K562 (cell line): ENCODE measurements around the gene GSK3B. TPM values are rescaled to one million over a fixed set of nuclear protein-coding genes. Genes with fewer than 3 reads are reported as not detected.

ENCODE experiments used
- DDX20 ChIP-seq: fragments of 450-650 bp; IDR thresholded peaks from 2 replicates; pipeline ENCODE4 v1.6.1; 2016; ENCODE audit warnings: missing genetic modification characterization, low read depth, mild to moderate bottlenecking, missing compliant biosample characterization, moderate library complexity
- FOXP4 ChIP-seq: sonication (generic); formaldehyde crosslinking; IDR thresholded peaks from 2 replicates; pipeline ENCODE4 v1.8.0; 2022; ENCODE audit warnings: mild to moderate bottlenecking, missing genetic modification reagents, borderline replicate concordance
- GABPA ChIP-seq: fragments of 200-800 bp; sonication (Bioruptor generic); conservative IDR thresholded peaks from 2 replicates; pipeline ENCODE4 v1.6.1; 2016; ENCODE audit warnings: low read depth, missing genetic modification characterization, missing compliant biosample characterization
- GTF2E2 ChIP-seq: fragments of 200-800 bp; sonication (Bioruptor generic); IDR thresholded peaks from 2 replicates; pipeline ENCODE4 v1.6.1; 2016; ENCODE audit warnings: missing genetic modification characterization, missing compliant biosample characterization
- HIVEP1 ChIP-seq: fragments of 250-450 bp; sonication (Bioruptor Pico); IDR thresholded peaks from 2 replicates; pipeline ENCODE4 v1.4.0; 2020; ENCODE audit warnings: mild to moderate bottlenecking
- HMG20B ChIP-seq: fragments of 250-450 bp; sonication (Bioruptor Pico); IDR thresholded peaks from 2 replicates; pipeline ENCODE4 v1.5.0; 2021; ENCODE audit warnings: mild to moderate bottlenecking
- POLR2AphosphoS5 ChIP-seq: IDR thresholded peaks from 2 replicates; pipeline ENCODE4 v1.6.1; 2011; ENCODE audit warnings: mild to moderate bottlenecking, low read depth, low read length, moderate library complexity; ENCODE audit not compliant: control insufficient read depth, insufficient read depth
- SMAD1 ChIP-seq: fragments of 150-350 bp; IDR thresholded peaks from 2 replicates; pipeline ENCODE4 v1.6.1; 2014; ENCODE audit warnings: low read length, low read depth; ENCODE audit not compliant: partially characterized antibody
- SMARCC2 ChIP-seq: fragments of 450-650 bp; IDR thresholded peaks from 2 replicates; pipeline ENCODE4 v1.6.1; 2017; ENCODE audit warnings: antibody characterized with exemption, moderate library complexity, mild to moderate bottlenecking, low read depth
- THAP7 ChIP-seq: fragments of 250-450 bp; sonication (Bioruptor Pico); IDR thresholded peaks from 2 replicates; pipeline ENCODE4 v1.5.0; 2021
- THRAP3 ChIP-seq: fragments of 450-650 bp; IDR thresholded peaks from 2 replicates; pipeline ENCODE4 v1.6.1; 2016; ENCODE audit warnings: mild to moderate bottlenecking, inconsistent platforms, borderline replicate concordance
- ZBTB11 ChIP-seq, 3 experiments: fragments of 200-800 bp in 1 of 3; fragments of 250-450 bp in 1 of 3; fragments of 450-650 bp in 1 of 3; sonication (Bioruptor Pico) in 1 of 3; sonication (Bioruptor generic) in 1 of 3; formaldehyde crosslinking in 1 of 3; IDR thresholded peaks; 2 replicates each; pipeline versions ENCODE4 v1.6.1 to v1.8.0; 2016 to 2022; ENCODE audit warnings: mild to moderate bottlenecking in 2 of 3, missing genetic modification characterization in 2 of 3, missing compliant biosample characterization in 1 of 3, moderate library complexity in 1 of 3
- ZBTB2 ChIP-seq: fragments of 450-650 bp; IDR thresholded peaks from 2 replicates; pipeline ENCODE4 v1.6.1; 2016; ENCODE audit warnings: antibody characterized with exemption
- ZBTB34 ChIP-seq: fragments of 250-450 bp; sonication (Bioruptor Pico); IDR thresholded peaks from 2 replicates; pipeline ENCODE4 v1.8.0; 2021; ENCODE audit warnings: mild to moderate bottlenecking, moderate library complexity
- ZNF274 ChIP-seq: IDR thresholded peaks from 2 replicates; pipeline ENCODE4 v1.6.1; 2011; ENCODE audit warnings: low read depth, mild to moderate bottlenecking, low read length, moderate library complexity, borderline replicate concordance
- polyA plus RNA-seq, 8 experiments: library from polyadenylated mRNA; depleted of rRNA in 4 of 8; stranded (reverse) in 5 of 8; unstranded in 3 of 8; fragments of >200 nt; fragmentation: Nextera tagmentation in 2 of 8; fragmentation: Illumina TruSeq in 1 of 8; extraction: Ambion mirVana in 2 of 8; extraction: Trizol in 1 of 8; gene quantifications; 2 replicates each; pipeline versions ENCODE4 v1.2.1 to v1.2.3, GENCODE V29; 2011 to 2014; ENCODE audit warnings: inconsistent platforms in 1 of 8, missing spikeins in 1 of 8
- total RNA-seq, 7 experiments: library from RNA; depleted of rRNA in 6 of 7; stranded (reverse); fragments of >200 nt in 6 of 7; fragmentation: Illumina TruSeq in 2 of 7; extraction: Trizol in 2 of 7; gene quantifications; 2 replicates each; pipeline versions ENCODE4 v1.2.1 to v1.2.3, GENCODE V29; 2011 to 2021; ENCODE audit warnings: low replicate concordance in 1 of 7

The GSK3B gene
- total and polyA plus RNA-seq, 9 of the 15 experiments (the other 6 are each of a cell fraction or from before 2014, with no cell fraction given) = 4.7 to 25.0 (median 18.7) TPM

- TF ChIP-seq FOXP4 (CRISPR knock-in tag) (no peak), ZBTB34 (no peak), ZNF274 (no peak), SMARCC2 (no peak), THAP7 (CRISPR knock-in tag) (no peak), ZBTB2 (peak; percentile 20; the same call in 1 of the 2 replicates), HIVEP1 (no peak), GTF2E2 (peak; percentile 94), POLR2AphosphoS5 (peak; percentile 75), THRAP3 (no peak), GABPA (peak; percentile 92), HMG20B (no peak), ZBTB11 (CRISPR knock-in tag; IDR thresholded peaks at IDR 0.05) (peak in 1 of 3 experiments; percentile 35; a peak in 1 of 6 replicates), DDX20 (tag) (no peak), SMAD1 (no peak)
Measured at GRCh38 chr3:120095226-120095978, 1.2 kb upstream of the GSK3B start (continued).
